Stimulated activated CD4-positive, alpha-beta T cell treated with anti-CD3 and anti-CD28 coated beads, Interleukin-2, amount 100 ng/mL, for 48 hours (primary cell): ENCODE results near the gene HOXB2.
"Not testable (repeated sequence)": the region's sequence is repeated elsewhere in the genome, so short reads cannot be mapped to it uniquely, and the experiment has no call there.

Source experiments
- DNase-seq, 2 donors: peaks; one replicate each; pipeline ENCODE4 v3.0.0-alpha.2; 2020

Gene HOXB2

DNA sequence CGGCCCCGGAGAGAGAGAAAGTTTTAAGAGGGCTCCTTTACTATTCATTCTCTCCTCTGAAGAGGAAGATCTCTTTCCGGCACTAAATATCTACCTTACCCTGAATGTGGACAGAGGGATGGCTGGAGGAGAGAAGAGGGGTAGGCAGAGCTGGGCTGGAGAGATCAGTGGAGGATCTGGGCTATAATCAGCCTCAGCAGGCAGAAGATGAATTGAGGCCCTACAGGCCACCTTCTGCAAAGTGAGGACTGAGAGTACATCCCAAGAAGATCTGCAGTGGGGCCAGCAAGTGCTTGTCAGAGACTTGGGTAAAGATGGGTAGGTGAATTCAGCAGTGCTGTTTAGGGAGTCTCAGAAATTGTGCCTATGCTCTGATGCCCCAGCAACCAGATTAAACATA, 7.6 kb downstream of the HOXB2 start:
- DNase-seq: no peak

DNA sequence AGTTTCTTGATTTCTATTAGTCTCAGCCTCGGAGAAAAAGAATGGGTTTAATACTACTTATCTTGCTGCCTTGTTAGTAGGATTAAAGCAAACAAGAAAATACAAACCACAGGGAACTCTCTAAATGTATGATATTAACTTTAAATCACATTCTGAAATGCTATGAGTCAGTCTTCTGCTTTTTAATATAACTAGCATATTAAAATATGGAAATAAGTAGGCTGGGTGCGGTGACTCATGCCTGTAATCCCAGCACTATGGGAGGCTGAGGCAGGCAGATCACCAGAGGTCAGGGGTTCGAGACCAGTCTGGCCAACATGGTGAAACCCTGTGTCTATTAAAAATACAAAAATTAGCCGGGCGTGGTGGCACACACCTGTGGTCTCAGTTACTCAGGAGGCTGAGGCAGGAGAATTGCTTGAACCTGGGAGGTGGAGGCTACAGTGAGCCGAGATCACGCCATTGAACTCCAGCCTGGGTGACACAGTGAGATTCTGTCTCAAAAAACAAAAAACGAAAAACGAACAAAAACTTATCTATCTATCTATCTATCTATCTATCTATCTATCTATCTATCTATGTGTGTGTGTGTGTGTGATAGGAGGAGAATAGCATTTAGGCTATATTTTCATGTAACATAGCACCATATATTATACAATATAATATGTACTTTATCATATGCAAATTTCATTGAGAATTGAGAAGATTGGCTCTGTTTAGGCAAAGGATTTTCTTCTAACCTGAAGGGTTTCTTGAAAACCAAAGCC, 8.9 kb downstream of the HOXB2 start:
- DNase-seq: not testable (repeated sequence)

DNA sequence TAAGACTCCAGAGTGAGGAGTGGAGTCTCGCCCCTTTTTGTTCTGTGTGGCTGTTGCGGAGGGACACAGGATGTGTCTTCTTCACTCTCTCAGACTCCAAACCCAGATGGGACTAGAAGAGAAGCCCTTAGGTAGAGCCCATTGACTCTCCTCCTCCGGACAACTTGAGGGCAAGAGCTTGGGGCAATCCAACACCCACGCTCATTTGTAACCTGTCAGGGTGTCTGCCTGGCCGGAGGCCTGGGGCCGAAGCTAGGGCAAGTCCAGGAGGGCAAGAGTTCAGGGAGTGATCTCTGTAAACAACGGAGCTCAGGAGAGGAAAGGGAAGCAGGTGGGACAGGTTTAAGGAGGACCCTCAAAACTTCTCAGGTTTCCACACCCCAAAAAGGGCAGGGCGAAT, 12.6 kb downstream of the HOXB2 start:
- no peak for DNase-seq

DNA sequence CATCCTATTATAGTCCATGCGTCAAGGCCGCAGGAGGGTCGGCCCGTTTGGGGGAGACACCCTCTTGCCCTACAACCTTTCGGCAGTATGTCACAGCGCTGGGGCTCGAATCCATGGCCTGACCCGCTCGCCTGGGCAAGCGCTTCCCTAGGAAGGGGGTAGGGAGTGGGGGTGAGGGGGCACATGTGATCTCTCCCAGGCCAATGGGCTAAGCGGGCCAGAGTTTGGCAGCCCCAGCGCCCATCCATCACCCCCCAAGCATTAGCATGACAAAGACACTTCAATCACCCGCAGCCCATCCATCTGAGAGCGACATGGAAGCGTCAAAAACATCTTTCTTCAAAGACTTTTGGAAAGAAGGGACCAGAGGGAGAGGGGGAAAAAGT, 14.0 kb downstream of the HOXB2 start, which contains the start of gene HOXB1:
Gene HOXB1, minus strand, starts transcription at position 125 of the 386 bp plus-strand sequence. Its CDS starts 107 bp downstream, at position 18.
- no peak for DNase-seq

DNA sequence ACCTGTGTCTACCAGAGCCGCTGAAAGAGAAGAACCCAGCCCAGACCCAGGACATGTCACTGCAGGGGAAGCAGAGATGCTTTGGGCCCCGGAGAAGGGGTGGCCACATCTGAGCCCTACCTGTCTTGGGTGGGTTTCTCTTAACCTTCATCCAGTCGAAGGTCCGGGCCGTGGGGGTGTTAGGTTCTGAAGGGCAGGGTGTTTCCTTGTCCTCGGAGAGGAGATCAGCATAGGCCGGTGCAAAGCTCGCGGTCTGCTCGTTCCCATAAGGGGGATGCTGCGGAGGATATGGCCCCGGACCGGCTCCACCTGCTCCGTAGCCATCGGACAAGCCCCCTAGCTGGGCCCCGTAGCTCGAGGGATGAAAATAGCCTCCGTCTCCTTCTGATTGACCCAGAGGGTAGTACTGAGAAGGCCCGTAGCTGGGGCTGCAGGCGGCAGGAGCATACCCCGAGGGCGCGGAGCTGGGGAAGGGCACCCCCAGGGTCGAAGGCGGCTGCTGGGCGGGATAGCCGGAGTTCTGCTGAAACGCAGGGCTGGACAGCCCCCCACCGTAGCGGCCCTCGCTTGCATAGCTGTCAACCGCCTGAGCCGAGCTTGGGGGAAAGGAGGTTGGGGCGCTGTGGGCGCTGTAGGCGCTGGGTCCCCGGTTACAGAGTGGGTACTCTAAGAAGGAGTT, 14.6 kb downstream of the HOXB2 start:
- DNase-seq: no peak

DNA sequence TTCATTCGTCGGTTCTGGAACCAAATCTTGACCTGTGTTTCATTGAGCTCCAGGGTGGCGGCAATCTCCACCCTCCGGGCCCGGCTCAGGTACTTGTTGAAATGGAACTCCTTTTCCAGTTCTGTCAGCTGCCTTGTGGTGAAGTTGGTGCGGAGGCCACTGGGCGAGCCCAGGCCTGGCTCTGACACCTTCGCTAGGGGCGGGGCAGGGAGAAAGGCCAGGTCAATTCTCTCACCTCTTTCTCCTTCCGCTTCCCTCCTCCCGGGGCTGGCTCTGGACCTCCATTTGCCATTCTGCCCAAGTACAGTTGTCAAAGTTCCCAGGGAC, 15.3 kb downstream of the HOXB2 start:
- DNase-seq: no peak

DNA sequence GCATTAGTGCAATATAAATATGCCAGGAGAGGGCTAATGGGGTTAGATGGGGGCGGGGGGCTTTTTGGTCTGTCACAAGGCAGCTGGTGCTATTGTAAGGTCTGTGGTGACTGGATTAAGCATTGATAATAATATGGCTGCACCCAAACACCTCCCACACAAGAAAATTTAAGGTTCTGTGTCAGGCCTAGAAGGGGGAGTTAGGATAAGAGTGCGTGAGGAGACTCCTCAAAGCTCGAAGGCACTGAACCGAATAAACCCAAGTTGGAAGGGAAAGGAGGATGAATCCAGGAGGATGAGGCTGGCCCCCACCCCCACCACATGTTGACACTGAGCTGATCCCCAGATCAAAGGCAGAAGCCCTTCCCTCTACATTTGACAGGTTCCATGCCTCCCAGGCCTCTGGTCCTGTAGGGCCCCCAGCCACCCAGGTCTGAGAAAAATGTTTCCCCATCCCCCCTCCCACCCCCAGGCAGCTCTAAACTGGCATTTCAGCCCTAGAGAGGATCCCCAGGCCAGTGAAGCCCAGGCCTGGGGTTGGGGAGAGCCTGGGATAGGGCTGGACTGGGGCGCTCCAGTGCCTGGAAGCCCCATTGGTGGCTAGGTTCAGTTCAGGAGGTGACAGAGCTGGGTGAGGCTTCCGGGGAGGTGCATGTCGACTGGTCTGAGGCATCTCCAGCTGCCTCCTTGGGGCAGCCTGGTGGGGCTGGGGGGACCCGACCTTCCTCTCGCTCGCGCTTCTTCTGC, 15.8 kb downstream of the HOXB2 start:
- DNase-seq: no peak

DNA sequence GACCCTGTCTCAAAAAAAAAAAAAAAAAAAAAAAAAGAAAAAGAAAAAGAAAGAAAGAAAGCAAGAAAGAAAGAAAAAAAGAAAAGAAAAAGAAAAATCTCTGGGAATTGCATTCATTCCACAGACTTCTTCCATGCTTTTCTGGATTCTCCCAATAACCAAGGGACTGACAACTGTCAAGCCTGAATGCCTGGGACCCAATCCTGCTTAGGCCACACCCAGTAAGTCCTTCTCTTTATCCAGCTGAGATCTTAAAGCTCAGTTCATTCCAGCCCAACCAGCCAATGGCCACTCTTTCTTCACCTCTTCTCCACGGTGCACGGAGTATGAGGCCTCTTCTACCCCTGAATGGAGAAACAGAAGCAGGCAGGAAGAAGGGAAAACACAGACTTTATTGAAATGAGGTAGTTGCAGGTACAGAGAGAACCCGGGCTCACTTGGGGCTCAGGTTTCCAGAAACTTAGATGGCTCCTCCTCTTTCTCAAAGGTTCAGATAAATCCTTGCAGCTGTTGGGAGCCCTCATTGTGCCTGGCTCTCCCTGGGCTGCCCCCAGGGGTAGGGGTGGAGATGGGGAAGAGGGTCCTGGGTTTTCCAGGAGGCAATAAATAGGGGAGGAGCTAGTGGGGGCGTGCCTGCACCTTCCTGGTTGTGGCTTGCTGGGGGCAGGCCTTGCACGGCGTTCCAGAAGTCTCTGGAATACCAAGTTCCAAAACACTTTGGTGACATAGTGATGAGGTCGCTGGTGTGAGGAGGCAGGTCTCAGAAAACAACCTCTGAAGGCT, 16.6 kb downstream of the HOXB2 start:
- DNase-seq: no peak

DNA sequence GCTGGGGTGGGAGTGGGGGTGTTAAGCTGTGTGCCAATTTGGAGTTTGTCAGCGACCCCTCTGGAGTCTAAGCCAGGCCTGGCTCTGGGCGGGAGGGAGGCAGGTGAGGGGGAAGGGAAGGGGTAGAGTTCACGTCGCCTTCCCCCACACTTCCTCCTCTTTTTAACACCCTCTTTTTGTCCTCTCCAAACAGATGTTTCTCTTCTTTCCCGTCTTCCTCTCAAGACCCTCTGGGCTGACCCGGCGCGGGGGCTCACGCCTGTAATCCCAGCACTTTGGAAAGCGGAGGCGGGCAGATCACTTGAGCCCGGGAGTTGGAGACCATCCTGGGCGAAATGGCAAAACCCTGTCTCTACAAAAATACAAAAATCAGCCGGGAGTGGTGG, 17.4 kb downstream of the HOXB2 start:
- DNase-seq: no peak

DNA sequence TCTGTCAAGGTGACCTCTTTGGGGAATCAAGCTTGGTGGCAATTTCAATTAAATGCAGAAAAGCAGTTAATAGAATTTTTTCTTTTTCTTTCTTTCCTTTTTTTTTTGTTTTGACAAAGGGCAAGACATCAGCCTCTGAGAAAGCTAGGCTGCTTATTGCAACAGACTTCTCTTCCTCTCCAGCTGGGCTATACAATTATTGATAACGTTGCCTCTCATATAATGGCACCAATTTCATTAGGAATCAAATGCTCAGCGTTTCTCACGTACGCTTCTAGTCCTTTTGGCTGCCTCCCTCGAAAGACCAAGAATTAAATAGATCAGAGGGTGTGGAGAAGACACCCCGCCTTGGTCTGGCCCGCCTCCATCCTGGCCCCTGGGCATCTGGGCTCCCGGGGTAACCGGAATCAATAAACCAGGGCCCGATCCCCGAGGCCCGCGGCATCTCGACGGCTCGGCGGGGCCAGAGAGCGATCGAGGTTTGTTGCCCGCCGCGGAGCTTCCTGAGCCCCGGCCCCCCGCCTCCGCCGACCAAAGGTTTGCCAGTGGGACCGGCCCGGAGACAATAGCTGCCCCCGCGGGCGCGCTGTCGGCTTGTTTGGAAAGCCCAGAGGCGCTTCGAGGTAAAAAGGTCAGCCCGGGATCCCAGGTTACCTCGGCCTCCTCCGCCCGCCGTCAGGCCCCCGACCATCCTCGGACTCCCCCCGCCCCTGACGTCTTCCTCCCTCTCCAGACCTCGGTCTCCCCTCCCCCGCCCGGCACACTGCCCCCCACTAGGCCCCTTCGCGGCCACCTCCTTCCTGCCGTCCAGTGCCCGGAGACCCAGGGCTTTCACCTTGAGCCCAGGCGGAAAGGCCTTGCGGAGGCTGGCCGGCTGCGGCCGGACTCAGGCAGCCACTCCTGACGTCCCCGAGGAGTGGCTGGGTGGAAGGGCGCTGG, 18.0 kb downstream of the HOXB2 start:
- no peak for DNase-seq

DNA sequence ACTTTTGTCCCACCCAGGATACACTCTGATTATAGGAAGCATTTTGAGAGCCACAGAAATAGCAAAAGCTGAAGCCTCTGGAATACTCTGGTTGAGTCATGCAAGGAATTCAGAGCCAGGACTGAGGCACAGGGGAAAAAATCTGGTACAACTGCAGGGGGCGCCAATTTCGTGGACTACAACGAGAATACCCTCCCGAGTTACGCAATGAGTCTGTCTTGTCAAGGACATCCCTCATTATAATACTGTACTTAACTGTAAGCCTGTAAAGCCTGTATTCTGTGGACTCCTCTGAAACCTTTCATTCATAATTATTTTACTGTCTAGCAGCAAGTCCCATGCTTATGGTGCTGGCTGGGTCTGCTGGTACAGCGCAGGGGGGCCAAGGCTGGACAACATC, 21.9 kb downstream of the HOXB2 start:
- no peak for DNase-seq

DNA sequence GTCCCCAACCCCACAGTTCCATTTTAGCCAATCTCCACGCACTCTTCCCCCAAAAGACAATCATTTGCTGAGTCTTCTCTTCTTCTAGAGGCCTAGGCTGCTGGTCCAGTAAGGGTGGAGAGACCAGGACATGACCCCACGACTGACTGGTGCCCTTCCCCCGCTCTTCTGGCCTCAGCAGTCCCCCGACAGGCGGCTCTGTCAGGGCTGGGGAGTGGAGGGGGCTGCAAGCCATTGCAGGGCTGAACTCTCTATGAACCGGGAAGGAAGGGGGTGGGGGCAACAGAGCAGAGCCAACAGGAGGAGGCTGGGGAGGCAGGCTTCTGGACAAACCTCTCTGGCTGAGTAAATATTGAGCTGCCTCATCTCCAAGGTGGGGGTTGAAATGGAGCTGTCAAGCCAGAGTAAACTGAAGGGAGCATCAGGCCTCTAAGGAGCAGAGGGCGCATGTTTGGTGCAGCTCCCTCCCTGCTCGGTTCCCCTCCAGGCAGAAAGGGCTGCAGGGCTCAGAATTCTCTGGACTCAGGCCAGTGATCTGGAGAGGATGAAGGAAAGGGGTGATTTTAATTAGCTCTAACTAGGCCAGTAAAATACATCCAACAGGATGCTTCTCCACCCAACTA, 22.8 kb downstream of the HOXB2 start:
- no peak for DNase-seq

DNA sequence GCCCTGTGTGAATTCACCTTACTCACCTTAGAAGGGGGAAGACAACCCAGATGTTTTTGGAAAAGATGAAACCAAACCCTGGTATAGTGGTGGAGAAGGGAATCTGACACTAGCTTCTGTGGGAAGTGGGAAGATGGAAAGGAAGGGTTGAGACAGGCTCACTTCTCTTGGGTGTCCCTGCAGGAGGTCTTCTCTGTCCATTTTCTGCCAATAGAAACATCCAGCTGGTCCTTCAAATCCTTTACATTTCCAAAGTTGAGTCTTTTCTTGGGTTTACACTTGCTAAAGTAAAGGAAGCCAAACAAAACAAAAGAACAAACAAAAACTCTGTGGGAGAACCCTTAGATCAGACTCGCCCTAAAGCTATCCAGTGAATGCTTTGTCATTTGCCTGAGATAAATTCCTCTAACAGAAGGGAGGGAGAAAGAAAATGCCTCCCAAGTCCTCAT, 24.3 kb downstream of the HOXB2 start:
- no peak for DNase-seq

DNA sequence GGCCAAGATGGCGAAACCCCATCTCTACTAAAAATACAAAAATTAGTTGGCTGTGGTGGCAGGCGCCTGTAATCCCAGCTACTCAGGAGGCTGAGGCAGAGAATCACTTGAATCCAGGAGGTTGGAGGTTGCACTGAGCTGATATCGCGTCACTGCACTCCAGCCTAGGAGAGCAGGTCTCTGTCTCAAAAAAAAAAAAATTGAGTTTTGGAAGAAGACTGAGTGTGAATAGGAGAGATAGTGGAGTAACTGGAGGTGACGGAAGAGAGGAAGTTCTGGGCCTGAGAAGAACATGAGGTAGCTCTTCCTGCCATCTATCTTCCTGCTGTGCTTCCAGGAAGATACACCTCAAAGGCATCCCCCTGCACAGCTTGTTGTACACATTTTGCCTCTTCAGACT, 25.5 kb downstream of the HOXB2 start:
- DNase-seq: no peak

DNA sequence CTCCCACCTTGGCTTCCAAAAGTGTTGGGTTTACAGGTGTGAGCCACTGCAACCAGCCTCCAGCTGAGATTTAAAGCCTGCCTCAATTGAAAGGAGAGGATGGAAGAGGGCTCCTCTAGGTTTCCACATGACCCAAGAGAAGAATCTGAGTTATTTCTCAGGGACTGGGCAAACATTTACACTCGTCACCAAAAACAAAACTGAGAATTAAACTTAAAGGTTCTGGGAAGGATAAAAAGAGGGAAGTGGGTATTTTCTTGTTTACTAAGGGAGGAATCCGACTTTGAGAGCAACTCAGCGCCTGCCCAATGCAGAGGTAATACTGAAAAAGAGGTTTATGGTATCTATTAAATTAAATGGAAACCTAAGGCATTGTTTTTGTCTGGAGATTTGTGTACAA, 27.4 kb downstream of the HOXB2 start:
- DNase-seq: no peak

DNA sequence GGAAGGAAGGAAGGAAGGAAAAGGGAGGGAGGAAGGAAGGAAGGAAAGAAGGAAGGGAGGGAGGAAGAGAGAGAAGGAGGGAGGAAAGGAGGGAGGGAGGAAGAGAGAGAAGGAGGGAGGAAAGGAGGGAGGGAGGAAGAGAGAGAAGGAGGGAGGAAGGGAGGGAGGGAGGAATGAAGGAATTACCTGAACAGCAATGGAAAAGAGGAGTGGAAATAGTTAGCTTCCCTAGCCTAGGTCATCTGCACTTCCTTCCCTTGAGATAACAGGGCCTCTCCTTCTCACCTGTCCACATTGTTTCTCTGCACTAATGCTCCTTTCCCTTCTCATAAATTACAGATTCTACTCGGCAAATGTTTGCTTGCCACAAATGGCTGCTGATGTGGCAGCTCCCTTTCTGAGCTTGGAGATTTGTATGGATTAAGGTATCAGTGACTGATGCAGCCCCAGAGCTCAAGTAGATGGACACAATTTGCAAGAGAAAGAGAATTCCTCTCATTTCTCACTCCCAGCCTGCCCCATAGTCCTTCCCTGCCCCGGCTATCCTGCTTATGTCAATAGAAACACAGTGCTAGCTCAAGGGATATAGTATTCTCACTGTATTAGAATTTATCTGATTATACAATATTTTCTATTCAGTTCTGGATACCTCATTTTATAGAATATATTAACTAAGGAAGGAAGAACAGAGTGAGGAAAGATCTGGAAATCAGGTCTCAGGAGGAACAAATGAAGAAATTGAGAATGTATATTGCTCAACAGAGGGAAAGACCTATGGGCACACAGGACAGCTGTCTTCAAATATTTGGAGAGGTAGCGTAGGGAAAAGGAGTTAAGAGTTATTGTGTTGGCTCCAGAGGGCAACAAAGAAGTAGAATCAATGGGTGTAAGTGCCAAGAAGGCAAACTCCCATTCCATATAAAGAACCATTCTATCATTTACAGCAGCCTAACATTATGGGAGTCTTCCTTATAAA, 28.7 kb downstream of the HOXB2 start:
- no peak for DNase-seq

DNA sequence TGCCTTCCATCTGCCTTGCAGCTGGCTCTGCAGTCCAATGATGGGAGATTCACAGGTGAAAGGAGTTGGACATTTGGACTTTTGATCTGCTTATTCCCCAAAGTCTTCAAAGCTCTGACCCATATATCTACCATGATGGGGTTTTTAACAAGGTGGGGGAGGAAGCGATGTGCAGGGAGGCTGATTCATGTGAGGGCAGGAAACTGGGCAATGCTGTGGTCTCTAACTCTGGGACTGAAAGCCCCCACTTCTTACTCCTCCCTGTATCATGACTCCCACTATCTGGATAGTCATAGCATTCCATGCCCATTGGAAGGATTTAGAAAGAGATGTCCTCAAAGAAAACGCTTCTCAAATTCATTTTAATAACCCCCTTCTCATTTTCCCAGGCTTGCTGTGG, 30.4 kb downstream of the HOXB2 start:
- DNase-seq: no peak

DNA sequence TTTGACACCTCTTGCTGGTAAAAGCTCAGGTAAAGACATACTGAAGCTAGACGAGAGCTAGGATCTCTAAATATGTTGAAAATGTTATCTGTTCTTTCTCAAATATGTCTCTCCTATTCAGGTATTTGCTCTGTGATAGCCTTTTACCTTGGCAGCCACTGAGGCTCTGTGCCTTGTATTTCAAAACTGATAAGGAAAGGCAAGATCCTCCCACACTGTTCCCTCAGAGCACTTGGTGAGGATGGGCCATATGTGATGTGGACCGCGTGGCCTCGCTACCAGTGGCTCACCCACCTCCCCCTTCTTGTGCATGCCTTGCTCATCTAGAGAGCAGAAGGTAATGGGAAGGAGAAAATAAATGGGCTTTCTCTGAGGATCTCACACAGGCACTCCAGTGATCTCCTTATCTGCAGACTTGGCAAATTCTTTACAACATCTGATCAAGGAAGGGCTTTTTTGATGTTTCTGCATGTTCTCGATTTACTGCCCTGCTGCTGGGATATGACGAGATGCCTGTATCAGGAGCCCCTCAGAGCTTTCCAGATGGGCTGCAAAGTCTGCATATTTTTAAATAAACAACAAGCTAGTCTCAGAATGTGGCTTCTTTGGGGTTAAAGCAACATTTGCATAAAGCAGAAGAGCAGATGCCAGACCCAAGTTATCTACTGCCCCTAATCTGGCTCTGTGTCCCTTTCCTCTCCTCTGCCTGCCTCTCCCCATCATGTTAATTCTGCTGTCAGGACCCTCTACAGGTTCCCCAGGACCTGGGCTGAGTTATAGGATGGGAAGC, 31.0 kb downstream of the HOXB2 start:
- no peak for DNase-seq

DNA sequence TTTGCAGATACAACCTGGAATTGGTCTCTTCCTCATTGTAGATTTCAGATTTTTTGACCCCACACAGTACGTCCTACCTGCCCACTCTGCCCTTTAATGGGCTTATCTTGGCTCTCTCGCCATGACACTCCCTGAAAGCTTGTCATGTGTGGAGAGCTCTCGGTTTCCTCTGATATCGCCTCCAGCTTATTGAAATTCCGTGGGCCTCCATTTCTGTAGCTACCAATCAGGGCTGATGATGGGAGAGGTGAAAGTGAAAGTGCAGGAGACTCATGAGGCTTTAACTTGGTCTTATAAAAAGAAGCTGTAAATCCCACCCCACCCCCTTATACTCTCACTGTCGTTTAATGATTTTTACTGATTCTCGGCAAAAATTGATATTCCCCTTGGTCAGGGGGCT, 31.8 kb downstream of the HOXB2 start:
- DNase-seq: no peak
